ENCODE measurements around the gene ATP13A3. TPM values are rescaled to one million over a fixed set of nuclear protein-coding genes. Genes with fewer than 3 reads are reported as not detected.
A peak's percentile ranks its signal among the peaks of the same experiment; 100 is the strongest.
"Not testable (repeated sequence)": the region's sequence is repeated elsewhere in the genome, so short reads cannot be mapped to it uniquely, and the experiment has no call there.

ATP13A3 gene
- total and polyA plus RNA-seq, 2 of the 4 experiments (the other 2 are of a cell fraction), result 48.1 to 154 TPM

DNA sequence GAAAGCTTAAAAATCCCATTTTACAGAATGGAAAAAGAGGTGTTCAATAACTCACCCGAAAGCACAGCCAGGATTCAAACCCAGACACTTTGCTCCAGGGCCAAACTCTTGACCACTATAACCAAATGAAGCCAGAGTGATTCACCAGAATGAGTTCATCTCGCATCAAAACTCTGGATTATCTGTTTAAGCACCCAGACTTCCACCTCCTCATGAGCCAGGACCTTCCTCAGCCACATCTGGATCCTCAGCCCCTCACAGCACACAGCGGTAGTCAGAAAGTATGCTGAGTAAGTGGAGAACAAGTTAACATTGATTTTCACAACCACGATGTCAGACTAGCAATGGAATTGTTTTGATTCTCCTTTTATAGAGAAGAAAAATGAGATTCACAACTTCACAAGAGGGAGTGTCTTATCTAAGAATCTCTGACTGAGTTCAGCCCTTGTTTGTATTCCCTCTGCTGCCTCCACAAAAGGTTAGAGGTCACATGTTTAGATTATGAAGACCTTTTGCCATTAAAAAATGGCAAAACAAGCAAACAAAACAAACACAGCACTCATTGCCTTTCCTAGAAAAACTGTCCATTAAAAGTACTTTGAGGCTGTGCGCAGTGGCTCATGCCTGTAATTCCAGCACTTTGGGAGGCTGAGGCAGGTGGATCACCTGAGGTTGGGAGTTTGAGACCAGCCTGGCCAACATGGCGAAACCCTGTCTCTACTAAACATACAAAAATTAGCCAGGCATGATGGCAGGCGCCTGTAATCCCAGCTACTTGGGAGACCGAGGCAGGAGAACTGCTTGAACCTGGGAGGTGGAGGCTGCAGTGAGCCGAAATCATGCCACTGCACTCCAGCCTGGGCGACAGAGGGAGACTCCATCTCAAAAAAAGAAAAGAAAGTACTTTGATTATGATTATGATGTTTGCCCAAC lies 7.5 kb upstream of the ATP13A3 start:
- H3K9ac ChIP-seq (ENCODE audit: low read depth, low read length); BruUV-seq (replicated peaks); H3K79me1 ChIP-seq (ENCODE audit: low read depth in 1 of 2, low read length in 2 of 2); H2AK9ac ChIP-seq (replicated peaks; ENCODE audit: low read depth, low read length, poor library complexity); H4K20me1 ChIP-seq (ENCODE audit: insufficient read depth, low read length); in situ Hi-C loops (cut with MboI; ENCODE audit: low sequenced_read_pairs); POLR2A ChIA-PET (ENCODE audit: unreplicated experiment); H2AFZ ChIP-seq (replicated peaks; ENCODE audit: low read length, poor library complexity); dilution Hi-C loops (cut with HindIII; ENCODE audit: low sequenced_read_pairs, unreplicated experiment); intact Hi-C loops (cut with micrococcal nuclease); H3K27me3 ChIP-seq (ENCODE audit: control insufficient read depth, insufficient read depth, low read length); H3K9me3 ChIP-seq (ENCODE audit: control insufficient read depth, insufficient read depth, low read length); H3K4me3 ChIP-seq (ENCODE audit: insufficient read depth, low read depth, low read length); H3K36me3 ChIP-seq (ENCODE audit: control insufficient read depth, insufficient read depth, low read length); H3K56ac ChIP-seq (ENCODE audit: extremely low read depth, insufficient read depth, low read length): not testable (repeated sequence)
- Histone ChIP-seq H3K23ac (ENCODE audit: low read depth, low read length) (peak overlapping the region; percentile 33; the same call in 1 of the 2 replicates), H3K9me1 (ENCODE audit: insufficient read depth, low read length) (peaks cover 15% of the 10 kb centered on the region), H3K4ac (ENCODE audit: low read depth, low read length) (peak overlapping the region; percentile 54), H4K8ac (ENCODE audit: low read depth in 2 of 2, low read length in 2 of 2) (peak overlapping the region in 1 of 2 experiments; percentile 45; a peak in 2 of 4 replicates), H2BK5ac (ENCODE audit: low read depth, low read length, poor library complexity, severe bottlenecking) (peak overlapping the region; percentile 38), H3K27ac (ENCODE audit: insufficient read depth, low read length) (peak overlapping the region; percentile 34; the same call in 1 of the 2 replicates), H2BK120ac (ENCODE audit: low read depth, low read length) (peak overlapping the region; percentile 61), H3K18ac (ENCODE audit: low read depth, low read length) (peak overlapping the region; percentile 7; the same call in 1 of the 2 replicates), H3K4me2 (ENCODE audit: low read depth, low read length) (peak overlapping the region; percentile 7), H2BK20ac (ENCODE audit: low read depth, low read length) (peak overlapping the region; percentile 75; the same call in 1 of the 2 replicates), H3K4me1 (ENCODE audit: control insufficient read depth, insufficient read depth, low read length) (peaks cover 22% of the 10 kb centered on the region), H4K5ac (ENCODE audit: low read depth, low read length) (0 out of 2 replicates have a peak overlapping the region, but pooled peaks have one; percentile 11), H2BK15ac (ENCODE audit: low read depth, low read length) (peak overlapping the region; percentile 81; the same call in 2 of the 3 replicates), H2AK5ac (ENCODE audit: low read depth, low read length) (peak overlapping the region; percentile 97), H4K91ac (ENCODE audit: insufficient read depth, low read depth, low read length) (peak overlapping the region; percentile 4; the same call in 1 of the 2 replicates), H3K14ac (replicated peaks; ENCODE audit: low read depth, low read length) (peak overlapping the region; percentile 47; the same call in 1 of the 2 replicates)
- DNase-seq (peak; percentile 95), ATAC-seq (ENCODE audit: low read depth) (peak; percentile 80)
- peak; percentile 94 for TF ChIP-seq RCOR1 (IDR thresholded peaks at IDR 0.05; ENCODE audit: insufficient replicate concordance, low read length)
- TF ChIP-seq SMC3 (IDR thresholded peaks at IDR 0.05; ENCODE audit: low read depth, low read length), result peak; percentile 8; the same call in 1 of the 2 replicates
- TF ChIP-seq FOS (IDR thresholded peaks at IDR 0.05; ENCODE audit: low read depth, low read length), result peak; percentile 67; the same call in 1 of the 2 replicates
- peak; percentile 56; the same call in 1 of the 2 replicates for TF ChIP-seq MAFK (IDR thresholded peaks at IDR 0.05; ENCODE audit: low read depth, low read length)
- peak; percentile 44; the same call in 1 of the 2 replicates for TF ChIP-seq MAZ (IDR thresholded peaks at IDR 0.05; ENCODE audit: borderline replicate concordance, low read depth, low read length)
- peak; percentile 30 for TF ChIP-seq RAD21 (IDR thresholded peaks at IDR 0.05; ENCODE audit: low read length)
- peak; percentile 23; the same call in 1 of the 2 replicates for TF ChIP-seq CEBPB (IDR thresholded peaks at IDR 0.05; ENCODE audit: low read depth, low read length)
- 0 out of 2 replicates have a peak, but pooled peaks have one; percentile 18 for TF ChIP-seq BHLHE40 (IDR thresholded peaks at IDR 0.05; ENCODE audit: low read depth, low read length)
- WGBS, 2 experiments (ENCODE audit: extremely low coverage in 2 of 2, insufficient read length in 1 of 2), result 33% methylated on average over 2 of the region's 10 CpGs; no CpG with 5 or more reads in 1 of the 2 experiments
- CTCF ChIA-PET, result interaction anchor here (0.8 to 0.9 kb wide), 2 partner anchors 10 to 16 kb away, joined by 3 read pairs; no protein-coding TSS in a partner anchor

All from IMR-90 (cell line).